Measurements from ENCODE around the gene C2CD5.

GRCh38 chr12:22461786-22462185 lies 82.6 kb downstream of the C2CD5 start:
- TF ChIP-seq CTCF (IDR thresholded peaks at IDR 0.05; ENCODE audit: low read length) (no peak), EZH2 (optimal IDR thresholded peaks at IDR 0.05; ENCODE audit: low read depth, low read length) (no peak)
